IPS DF 4.7 (cell line): ENCODE results near the gene ARID4A.
"Not testable (repeated sequence)": the region's sequence is repeated elsewhere in the genome, so short reads cannot be mapped to it uniquely, and the experiment has no call there.

Source experiments
- DNase-seq: peaks from one replicate; pipeline ENCODE4 v3.0.0-alpha.2; 2013; ENCODE audit warnings: low spot score; ENCODE audit errors: extremely low read depth

ARID4A gene

GRCh38 chr14:58298477-58299400 lies at the start of gene ARID4A:
ARID4A (plus strand) TSS chr14:58298555; CDS start chr14:58299855, 1,300 bp downstream.
- no peak for DNase-seq

- DNase-seq = no peak
Measured at GRCh38 chr14:58249611-58250010, 48.7 kb upstream of the ARID4A start.

- no peak for DNase-seq
Measured at GRCh38 chr14:58258156-58258555, 40.2 kb upstream of the ARID4A start.

- DNase-seq = not testable (repeated sequence)
Measured at GRCh38 chr14:58262005-58262404, 36.4 kb upstream of the ARID4A start.

- no peak for DNase-seq
Measured at GRCh38 chr14:58265401-58265800, 33.0 kb upstream of the ARID4A start.

GRCh38 chr14:58270628-58271027 lies 27.7 kb upstream of the ARID4A start:
- no peak for DNase-seq

GRCh38 chr14:58272588-58273372 lies 25.6 kb upstream of the ARID4A start:
- no peak for DNase-seq

- no peak for DNase-seq
Measured at GRCh38 chr14:58274881-58275280, 23.5 kb upstream of the ARID4A start.

GRCh38 chr14:58275527-58276190 lies 22.7 kb upstream of the ARID4A start:
- no peak for DNase-seq

- no peak for DNase-seq
Measured at GRCh38 chr14:58276208-58276607, 22.1 kb upstream of the ARID4A start.

- no peak for DNase-seq
Measured at GRCh38 chr14:58278177-58278576, 20.2 kb upstream of the ARID4A start.

- no peak for DNase-seq
Measured at GRCh38 chr14:58280954-58281787, 17.2 kb upstream of the ARID4A start.

- DNase-seq = no peak
Measured at GRCh38 chr14:58281969-58282368, 16.4 kb upstream of the ARID4A start.

- DNase-seq = no peak
Measured at GRCh38 chr14:58282925-58283593, 15.3 kb upstream of the ARID4A start.

GRCh38 chr14:58283730-58284129 lies 14.6 kb upstream of the ARID4A start:
- DNase-seq = no peak

GRCh38 chr14:58285132-58285531 lies 13.2 kb upstream of the ARID4A start:
- no peak for DNase-seq

GRCh38 chr14:58287607-58288042 lies 10.7 kb upstream of the ARID4A start:
- no peak for DNase-seq

GRCh38 chr14:58288106-58288792 lies 10.1 kb upstream of the ARID4A start:
- no peak for DNase-seq

GRCh38 chr14:58291646-58292045 lies 6.7 kb upstream of the ARID4A start:
- no peak for DNase-seq

- DNase-seq = no peak
Measured at GRCh38 chr14:58292187-58292586, 6.2 kb upstream of the ARID4A start.
